ENCODE measurements around the gene SMURF1.

The SMURF1 gene

GRCh38 chr7:99002827-99003212, 141.1 kb downstream of the SMURF1 start:
- no peaks in the 10 kb centered on the region for H3K9me3 ChIP-seq (ENCODE audit: severe bottlenecking)
- TF ChIP-seq CTCF (IDR thresholded peaks at IDR 0.05; ENCODE audit: low read depth, low read length): no peak
- H3K4me3 ChIP-seq (ENCODE audit: low read depth, low read length): no peak overlapping the region
- H3K27ac ChIP-seq: no peak overlapping the region
- DNase-seq: no peak
- H3K27me3 ChIP-seq (ENCODE audit: insufficient read depth, low read depth, severe bottlenecking): no peaks in the 10 kb centered on the region
- H3K36me3 ChIP-seq: peaks cover 77% of the 10 kb centered on the region

DNA sequence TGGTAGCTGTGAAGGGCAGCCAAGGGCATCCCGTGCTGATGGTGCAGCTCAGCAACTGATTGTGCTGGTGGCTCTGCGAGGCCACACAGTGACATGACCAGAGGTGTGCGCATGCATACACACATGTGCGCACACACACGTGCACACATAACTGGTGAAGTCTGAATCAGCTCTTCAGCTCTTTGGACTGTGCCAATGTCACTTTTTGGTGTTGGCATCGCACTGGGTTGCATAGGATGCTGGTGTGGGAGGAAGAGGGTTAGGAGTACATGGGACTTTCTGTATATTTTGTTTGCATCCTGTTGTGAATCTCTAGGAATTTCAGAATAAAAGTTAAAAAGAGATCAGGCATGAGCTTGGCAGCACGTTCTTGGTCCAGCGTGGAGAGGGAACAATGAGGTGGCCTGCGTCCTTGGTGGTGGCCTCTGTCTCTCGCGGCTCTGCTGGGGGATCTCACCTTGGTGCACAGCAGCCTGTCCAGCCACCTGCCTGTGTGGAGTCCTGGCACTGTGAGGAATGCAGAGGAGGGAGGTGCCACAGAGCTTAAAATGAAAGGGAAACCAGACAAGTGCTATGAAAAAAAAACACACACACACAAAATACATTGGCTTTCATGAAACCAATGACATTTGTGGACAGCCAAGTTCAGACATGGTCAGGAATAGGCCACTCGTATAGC, 141.6 kb downstream of the SMURF1 start:
- no peaks in the 10 kb centered on the region for H3K27me3 ChIP-seq (ENCODE audit: insufficient read depth, low read depth, severe bottlenecking)
- no peak for DNase-seq
- H3K9me3 ChIP-seq (ENCODE audit: severe bottlenecking): no peaks in the 10 kb centered on the region
- no peak for TF ChIP-seq CTCF (IDR thresholded peaks at IDR 0.05; ENCODE audit: low read depth, low read length)
- no peak overlapping the region for H3K27ac ChIP-seq
- peaks cover 78% of the 10 kb centered on the region for H3K36me3 ChIP-seq
- no peak overlapping the region for H3K4me3 ChIP-seq (ENCODE audit: low read depth, low read length)

GRCh38 chr7:99001482-99002147, 142.3 kb downstream of the SMURF1 start:
- H3K27ac ChIP-seq: no peak overlapping the region
- no peak overlapping the region for H3K4me3 ChIP-seq (ENCODE audit: low read depth, low read length)
- no peaks in the 10 kb centered on the region for H3K27me3 ChIP-seq (ENCODE audit: insufficient read depth, low read depth, severe bottlenecking)
- peaks cover 74% of the 10 kb centered on the region for H3K36me3 ChIP-seq
- TF ChIP-seq CTCF (IDR thresholded peaks at IDR 0.05; ENCODE audit: low read depth, low read length): no peak
- no peaks in the 10 kb centered on the region for H3K9me3 ChIP-seq (ENCODE audit: severe bottlenecking)
- DNase-seq: no peak

GRCh38 chr7:99000904-99001465, 142.9 kb downstream of the SMURF1 start:
- no peak for DNase-seq
- H3K4me3 ChIP-seq (ENCODE audit: low read depth, low read length): no peak overlapping the region
- TF ChIP-seq CTCF (IDR thresholded peaks at IDR 0.05; ENCODE audit: low read depth, low read length): no peak
- no peak overlapping the region for H3K27ac ChIP-seq
- H3K9me3 ChIP-seq (ENCODE audit: severe bottlenecking): no peaks in the 10 kb centered on the region
- H3K27me3 ChIP-seq (ENCODE audit: insufficient read depth, low read depth, severe bottlenecking): no peaks in the 10 kb centered on the region
- peaks cover 74% of the 10 kb centered on the region for H3K36me3 ChIP-seq

DNA sequence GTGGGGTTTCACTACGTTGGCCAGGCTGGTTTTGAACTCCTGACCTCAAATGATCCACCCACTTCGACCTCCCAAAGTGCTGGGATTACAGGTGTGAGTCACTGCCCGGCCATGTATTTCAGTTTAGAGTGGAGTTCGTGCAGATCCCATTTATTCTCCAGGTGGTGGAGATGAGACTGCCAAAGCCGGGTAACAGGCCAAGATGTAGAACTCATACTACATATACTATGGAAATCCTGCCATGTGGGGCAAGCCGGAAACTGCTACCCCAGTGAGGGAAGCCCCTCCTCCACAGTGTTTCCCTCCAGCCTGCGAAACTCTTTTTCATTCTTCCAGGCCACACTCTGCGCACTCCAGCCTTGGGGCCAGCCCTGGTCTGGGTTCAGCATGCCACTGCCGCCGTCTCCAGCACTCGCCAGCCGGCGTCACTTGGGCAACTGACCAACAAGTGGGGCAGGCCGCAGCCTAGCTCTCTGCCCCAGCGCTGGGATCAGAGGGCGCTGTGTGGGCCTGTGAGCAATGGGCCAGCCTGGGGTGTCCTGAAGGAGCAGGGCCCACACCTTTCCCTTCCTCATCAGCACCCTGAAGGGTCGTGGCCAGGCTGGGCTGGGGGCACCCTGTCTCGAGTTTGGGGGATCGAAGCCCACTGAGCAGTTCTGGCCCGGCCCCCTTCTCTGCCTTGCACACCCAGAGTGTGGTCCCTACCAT, 143.6 kb downstream of the SMURF1 start:
- no peak for TF ChIP-seq CTCF (IDR thresholded peaks at IDR 0.05; ENCODE audit: low read depth, low read length)
- H3K27ac ChIP-seq: no peak overlapping the region
- DNase-seq: no peak
- no peak overlapping the region for H3K4me3 ChIP-seq (ENCODE audit: low read depth, low read length)
- H3K9me3 ChIP-seq (ENCODE audit: severe bottlenecking): no peaks in the 10 kb centered on the region
- H3K27me3 ChIP-seq (ENCODE audit: insufficient read depth, low read depth, severe bottlenecking): no peaks in the 10 kb centered on the region
- H3K36me3 ChIP-seq: peaks cover 70% of the 10 kb centered on the region
